SK-MEL-5 (cell line): ENCODE data around the gene HLA-DOB. TPM values are rescaled to one million over a fixed set of nuclear protein-coding genes. Genes with fewer than 3 reads are reported as not detected.
"Not testable (repeated sequence)": the region's sequence is repeated elsewhere in the genome, so short reads cannot be mapped to it uniquely, and the experiment has no call there.

Experiments
- DNase-seq: peaks from one replicate; pipeline ENCODE4 v3.0.0-alpha.2; 2016; ENCODE audit warnings: low read depth, low spot score
- in situ Hi-C: cut with HindIII; loops from 2 replicates; pipeline ENCODE4 v1.10.0; 2016; ENCODE audit warnings: low sequenced_read_pairs, high pct_unique_total_duplicates, low pct_unique_long_range_greater_than_20kb
- total RNA-seq: library from RNA; depleted of rRNA; stranded (reverse); fragments of >200 nt; shearing (Covaris generic); gene quantifications from 2 replicates; pipeline ENCODE4 v1.2.3, GENCODE V29; 2014; rRNA removed

The HLA-DOB gene
- total RNA-seq, 1 experiment from 2014 or later = not detected

GRCh38 chr6:32785781-32786533 lies 30.8 kb downstream of the HLA-DOB start:
- in situ Hi-C loops = no loop called here
- peak; percentile 86 for DNase-seq

GRCh38 chr6:32782923-32783322 lies 33.9 kb downstream of the HLA-DOB start:
- DNase-seq, in situ Hi-C loops: not testable (repeated sequence)

GRCh38 chr6:32779036-32779435 lies 37.8 kb downstream of the HLA-DOB start:
- in situ Hi-C loops = no loop called here
- DNase-seq = no peak

DNA sequence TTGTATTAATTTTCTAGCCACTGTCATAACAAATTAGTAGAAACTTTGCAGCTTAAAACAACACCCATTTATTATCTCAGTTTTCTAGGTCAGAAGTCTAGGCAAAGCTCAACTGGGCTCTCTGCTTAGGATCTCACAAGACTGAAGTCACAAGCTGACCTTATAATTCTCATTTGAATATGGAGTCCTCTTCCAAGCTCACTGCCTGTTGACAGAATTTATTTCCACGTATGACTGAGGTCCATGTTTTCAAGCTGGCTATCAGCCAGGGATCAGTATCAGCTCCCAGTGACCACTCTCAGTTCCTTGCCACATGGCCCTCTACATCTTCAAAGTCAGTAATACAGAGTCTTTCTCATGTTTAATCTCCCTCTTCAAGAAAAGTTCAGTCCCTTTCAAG lies 41.7 kb downstream of the HLA-DOB start:
- in situ Hi-C loops = no loop called here
- DNase-seq = no peak

- DNase-seq = no peak
- in situ Hi-C loops = no loop called here
Observed at GRCh38 chr6:32774426-32774825, 42.4 kb downstream of the HLA-DOB start.

- DNase-seq = no peak
Observed at GRCh38 chr6:32772656-32773055, 44.1 kb downstream of the HLA-DOB start.

GRCh38 chr6:32764048-32764447 lies 52.8 kb downstream of the HLA-DOB start:
- no peak for DNase-seq
- in situ Hi-C loops = no loop called here

More at GRCh38 chr6:32772656-32773055, 44.1 kb downstream of the HLA-DOB start:
- in situ Hi-C loops = no loop called here

- in situ Hi-C loops = no loop called here
- peak; percentile 19 for DNase-seq
Observed at GRCh38 chr6:32763421-32763820, 53.4 kb downstream of the HLA-DOB start, which contains the start of gene HLA-DQB2. Gene HLA-DQB2 (minus strand): TSS chr6:32763532. CDS start chr6:32763470, 62 bp downstream.

Other genes starting within 250 kb of the HLA-DOB start
- gene HLA-DRB1, start 227.2 kb downstream of the HLA-DOB start, total RNA-seq = 2.0 and 2.1 TPM in 2 replicates
- 0.08 and 0.37 TPM in 2 replicates for gene HLA-DQA1, start 179.6 kb downstream of the HLA-DOB start, total RNA-seq
- 1.0 and 2.7 TPM in 2 replicates for gene HLA-DQB1, start 150.3 kb downstream of the HLA-DOB start, total RNA-seq
- gene HLA-DQA2, start 75.6 kb downstream of the HLA-DOB start, total RNA-seq = 0.19 TPM in 1 of 2 replicates, not detected in the other
- not detected in 2 replicates for gene HLA-DQB2, start 53.5 kb downstream of the HLA-DOB start, total RNA-seq
- 52.5 and 54.2 TPM in 2 replicates for gene TAP2, start 21.7 kb upstream of the HLA-DOB start, total RNA-seq
- 40.4 and 43.9 TPM in 2 replicates for gene PSMB8, start 27.0 kb upstream of the HLA-DOB start, total RNA-seq
- 30.6 and 36.4 TPM in 2 replicates for gene TAP1, start 36.7 kb upstream of the HLA-DOB start, total RNA-seq
- 10.4 and 15.4 TPM in 2 replicates for gene PSMB9, start 37.2 kb upstream of the HLA-DOB start, total RNA-seq
- 1.9 and 2.6 TPM in 2 replicates for gene HLA-DMB, start 124.0 kb upstream of the HLA-DOB start, total RNA-seq
- gene HLA-DMA, start 136.1 kb upstream of the HLA-DOB start, total RNA-seq = 34.0 and 35.3 TPM in 2 replicates
- gene BRD2, start 151.6 kb upstream of the HLA-DOB start, total RNA-seq = 96.2 and 107 TPM in 2 replicates
- gene HLA-DOA, start 192.6 kb upstream of the HLA-DOB start, total RNA-seq = 0.13 and 0.16 TPM in 2 replicates